SKM-1 treated with dmso at 0.1 percent for 144 hours (cell line): ENCODE results near the gene HTRA1.

Experiments
- DNase-seq: peaks from one replicate; lab custom pipeline; 2025; ENCODE audit not compliant: unreplicated experiment; lab: John Stamatoyannopoulos, UW

Gene HTRA1

DNA sequence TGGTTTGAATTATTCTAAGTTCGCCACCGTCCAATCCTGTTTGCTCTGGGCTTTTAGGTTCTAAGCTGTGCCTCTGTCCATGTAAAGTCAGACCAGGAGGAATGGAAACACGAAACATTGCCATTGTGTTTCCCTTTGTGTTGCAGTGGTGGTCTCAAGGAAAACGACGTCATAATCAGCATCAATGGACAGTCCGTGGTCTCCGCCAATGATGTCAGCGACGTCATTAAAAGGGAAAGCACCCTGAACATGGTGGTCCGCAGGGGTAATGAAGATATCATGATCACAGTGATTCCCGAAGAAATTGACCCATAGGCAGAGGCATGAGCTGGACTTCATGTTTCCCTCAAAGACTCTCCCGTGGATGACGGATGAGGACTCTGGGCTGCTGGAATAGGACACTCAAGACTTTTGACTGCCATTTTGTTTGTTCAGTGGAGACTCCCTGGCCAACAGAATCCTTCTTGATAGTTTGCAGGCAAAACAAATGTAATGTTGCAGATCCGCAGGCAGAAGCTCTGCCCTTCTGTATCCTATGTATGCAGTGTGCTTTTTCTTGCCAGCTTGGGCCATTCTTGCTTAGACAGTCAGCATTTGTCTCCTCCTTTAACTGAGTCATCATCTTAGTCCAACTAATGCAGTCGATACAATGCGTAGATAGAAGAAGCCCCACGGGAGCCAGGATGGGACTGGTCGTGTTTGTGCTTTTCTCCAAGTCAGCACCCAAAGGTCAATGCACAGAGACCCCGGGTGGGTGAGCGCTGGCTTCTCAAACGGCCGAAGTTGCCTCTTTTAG, 52.9 kb downstream of the HTRA1 start:
- no peak for DNase-seq

DNA sequence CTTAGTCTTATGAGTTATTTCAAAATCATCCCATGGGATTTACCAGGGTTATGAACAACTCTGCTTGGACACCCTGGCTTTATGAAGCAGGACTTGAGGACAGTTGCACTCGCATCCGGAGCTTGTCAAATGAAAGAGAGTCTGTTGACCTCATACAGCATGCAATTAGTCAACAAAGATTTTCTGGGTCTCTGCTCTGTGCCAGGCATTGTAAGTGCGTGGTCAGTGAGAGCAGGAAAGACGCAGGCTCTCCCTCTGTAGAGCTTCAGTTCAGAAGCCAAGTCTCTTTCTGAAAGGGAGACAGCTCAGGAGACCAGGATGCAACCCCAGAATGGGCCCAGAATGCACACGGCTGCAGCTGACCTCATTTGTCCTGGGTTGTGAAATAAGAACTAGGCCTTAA, 53.7 kb downstream of the HTRA1 start:
- no peak for DNase-seq

DNA sequence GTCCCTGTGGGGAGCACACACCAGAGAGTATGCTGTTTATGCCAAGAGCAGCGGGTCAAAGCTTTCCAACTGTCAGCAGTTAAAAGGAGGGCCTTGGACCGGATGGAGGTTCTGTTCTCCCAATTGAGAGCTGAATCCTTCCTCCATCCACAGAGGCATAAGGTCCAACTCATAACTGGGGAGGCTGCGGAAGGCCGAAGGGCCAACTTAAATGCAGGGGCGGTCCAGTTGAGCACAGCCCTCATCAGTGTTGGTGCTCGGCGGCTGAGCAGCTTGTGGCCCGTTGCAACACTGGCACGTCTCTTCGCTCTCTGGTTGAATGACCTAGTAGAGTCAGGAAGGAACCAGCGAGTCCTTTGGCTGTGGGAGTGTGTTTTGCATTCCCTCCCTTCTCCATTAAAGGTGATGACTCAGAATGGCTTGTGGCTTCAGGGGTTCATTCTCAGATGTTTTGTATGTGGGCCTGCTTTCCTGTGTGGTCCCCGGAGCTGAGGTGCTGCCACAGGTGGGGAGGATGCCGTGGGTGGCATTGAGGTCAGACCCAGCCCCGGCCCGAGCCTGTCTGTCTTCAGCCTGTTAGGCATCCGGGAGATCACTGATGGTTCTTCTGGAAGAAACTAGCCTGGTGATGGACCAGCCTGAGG, 54.4 kb downstream of the HTRA1 start:
- no peak for DNase-seq

DNA sequence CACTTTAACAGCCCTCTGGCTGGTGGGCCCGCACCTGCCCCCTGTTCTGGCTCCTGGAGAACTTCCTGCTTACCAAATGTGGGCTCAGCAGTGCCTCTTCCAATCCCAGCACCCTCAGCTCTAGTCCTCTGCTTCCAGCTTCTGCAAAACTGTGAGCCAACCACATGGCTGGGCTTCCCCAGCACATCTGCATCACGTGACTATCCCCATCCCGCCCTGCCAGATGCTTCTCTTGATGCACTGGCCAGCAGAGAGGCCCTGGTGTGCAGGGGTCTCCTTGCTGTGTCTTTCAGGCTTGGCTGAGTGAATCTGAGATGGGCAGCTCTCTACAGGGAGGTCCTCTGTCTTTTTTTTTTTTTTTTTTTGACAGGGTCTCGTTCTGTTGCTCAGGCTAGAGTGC, 55.4 kb downstream of the HTRA1 start:
- no peak for DNase-seq

DNA sequence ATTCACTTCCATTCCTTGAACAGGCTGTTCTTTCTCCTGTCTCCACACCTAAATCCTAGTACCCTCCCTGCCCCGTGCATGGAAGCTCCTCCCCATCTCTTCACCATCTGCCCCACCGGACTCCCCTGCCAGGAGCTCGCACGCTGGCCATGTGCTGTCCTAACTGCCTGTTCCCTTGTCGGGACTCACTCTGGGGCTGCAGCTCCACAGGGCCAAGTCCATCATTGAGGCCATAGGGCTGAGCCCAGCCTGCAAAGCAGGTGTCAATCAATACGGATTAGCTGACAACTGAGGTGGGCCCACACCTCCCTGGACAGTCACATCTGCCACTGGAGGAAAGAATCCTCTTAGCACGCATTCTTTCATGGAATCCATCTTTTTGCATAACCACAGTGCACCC, 57.8 kb downstream of the HTRA1 start:
- DNase-seq = no peak

DNA sequence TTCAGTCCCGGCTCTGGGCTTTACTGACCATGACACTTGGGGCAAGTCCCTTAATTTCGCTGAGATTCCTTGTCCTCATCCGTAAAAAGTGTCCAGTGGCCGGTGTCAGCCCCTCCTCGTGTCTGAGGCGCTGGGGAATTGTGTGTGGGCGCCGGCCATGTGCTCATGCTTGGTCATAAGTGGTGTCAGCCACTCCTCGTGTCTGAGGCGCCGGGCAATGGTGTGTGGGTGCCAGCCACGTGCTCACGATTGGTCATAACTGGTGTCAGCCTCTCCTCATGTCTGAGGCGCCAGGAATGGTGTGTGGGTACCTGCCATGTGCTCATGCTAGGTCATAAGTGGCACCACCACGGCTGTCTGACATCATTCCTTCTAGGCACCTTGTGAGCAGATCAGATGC, 58.5 kb downstream of the HTRA1 start:
- DNase-seq = no peak

DNA sequence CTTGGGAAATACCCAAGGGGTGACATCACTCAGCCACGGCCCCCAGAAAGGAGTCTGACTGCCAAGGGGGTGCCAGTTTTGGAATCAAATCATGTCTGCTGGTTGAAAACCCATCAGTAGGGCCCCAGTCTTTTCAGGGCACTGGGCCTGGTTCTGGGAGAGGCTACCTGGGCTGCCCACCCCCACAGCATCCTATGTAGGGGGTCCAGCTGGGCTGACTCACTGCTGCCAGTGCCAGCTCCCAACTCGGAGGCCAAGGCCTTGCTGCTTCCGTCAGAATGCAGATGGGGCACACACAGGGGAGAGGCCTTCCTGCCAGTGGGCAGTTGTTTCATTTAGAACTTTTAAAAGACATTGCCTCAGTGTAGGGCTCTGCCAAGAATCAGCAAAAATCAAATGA, 59.7 kb downstream of the HTRA1 start:
- no peak for DNase-seq

DNA sequence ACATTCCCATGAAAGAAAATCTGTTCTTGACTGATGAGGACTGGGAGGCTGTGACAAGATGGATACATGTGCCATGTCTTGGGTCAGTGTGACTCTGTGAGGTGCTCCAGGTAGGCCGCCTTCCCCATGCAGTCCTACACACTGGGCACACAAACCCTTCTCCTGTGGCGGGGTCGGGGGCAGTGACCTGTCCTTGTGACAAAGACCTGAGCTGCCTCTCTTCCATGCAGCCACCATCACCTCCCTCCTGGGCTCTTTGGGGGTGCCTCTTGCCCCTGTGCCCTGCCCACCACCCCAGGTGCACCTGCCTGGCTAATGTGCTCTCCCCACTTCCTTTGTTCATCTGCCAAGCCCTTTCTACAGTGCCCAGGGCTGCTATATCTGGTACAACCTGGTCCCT, 63.5 kb downstream of the HTRA1 start:
- DNase-seq = no peak

DNA sequence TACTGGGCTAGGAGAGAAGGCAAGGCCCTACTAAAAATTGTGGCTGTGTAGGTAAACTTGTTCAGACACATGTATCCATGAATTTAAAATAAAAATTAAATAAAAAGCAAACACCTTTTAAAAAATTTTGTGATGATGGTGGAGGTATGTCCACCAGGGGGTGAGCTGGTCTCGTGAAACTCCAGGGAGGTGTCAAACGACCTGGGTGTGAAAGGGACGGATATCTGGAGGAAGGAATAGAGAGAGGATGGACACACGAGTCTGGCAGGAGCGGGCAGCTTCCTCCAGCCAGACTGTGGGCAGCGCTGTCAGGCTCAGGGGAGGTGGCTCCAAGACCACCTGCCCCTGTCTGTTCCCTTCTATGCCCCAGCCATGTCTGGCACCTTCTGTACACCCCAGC, 64.4 kb downstream of the HTRA1 start:
- DNase-seq = no peak

DNA sequence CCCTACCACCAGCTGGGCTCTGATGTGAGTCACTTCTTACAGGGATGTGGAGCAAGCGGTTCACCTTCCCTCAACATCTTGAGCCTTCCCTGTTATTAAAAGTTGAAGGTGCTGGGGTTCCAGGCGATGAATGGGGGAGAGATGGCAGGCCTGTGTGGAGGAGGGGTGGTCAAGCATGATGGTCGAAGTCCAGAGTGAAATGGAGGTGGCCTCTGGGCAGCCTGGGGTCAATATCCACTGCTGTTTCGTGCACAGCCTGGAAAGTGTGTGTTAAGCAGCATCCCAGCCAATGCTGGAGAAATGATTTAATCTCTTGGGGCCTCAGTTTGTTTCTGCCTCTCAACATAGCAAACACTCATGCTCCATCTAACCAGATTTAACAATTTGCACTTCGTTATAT, 65.5 kb downstream of the HTRA1 start:
- no peak for DNase-seq

DNA sequence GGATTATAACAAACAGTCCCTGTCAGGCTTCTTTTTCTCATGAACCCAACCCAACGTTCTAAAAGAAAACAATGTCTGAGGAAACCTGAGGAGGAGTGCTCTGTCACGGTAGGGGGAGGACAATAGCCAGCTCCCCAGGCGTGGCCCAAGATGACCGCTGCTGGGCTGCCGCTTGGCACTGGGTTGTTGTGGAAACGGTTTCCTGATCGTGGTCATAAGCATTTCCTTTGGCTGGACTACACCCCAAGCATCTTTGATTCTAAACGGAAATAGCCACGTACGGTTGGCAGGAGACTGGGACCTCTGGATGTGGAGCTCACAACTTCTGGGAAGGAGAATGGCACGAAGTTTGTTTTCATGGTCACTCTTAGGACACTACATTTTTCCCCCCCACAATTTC, 68.8 kb downstream of the HTRA1 start:
- no peak for DNase-seq

DNA sequence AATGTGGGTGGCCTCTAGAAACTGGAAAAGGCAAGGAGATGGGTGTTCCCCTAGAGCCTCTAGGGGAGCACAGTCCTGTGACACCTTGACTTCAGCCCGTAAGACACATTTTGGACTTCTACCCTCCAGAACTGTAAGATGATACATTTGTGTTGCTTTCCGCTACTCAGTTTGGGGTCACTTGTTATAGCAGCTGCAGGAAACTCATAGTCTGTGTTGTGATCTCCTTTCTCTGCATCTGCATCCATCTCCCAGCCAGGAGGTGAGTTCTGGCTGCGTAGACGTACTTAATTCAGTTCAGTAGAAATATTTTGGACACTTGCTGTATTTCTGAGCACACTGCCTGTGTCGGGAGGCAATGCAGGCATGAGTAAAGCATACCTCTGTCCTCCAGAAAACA, 69.9 kb downstream of the HTRA1 start:
- no peak for DNase-seq

DNA sequence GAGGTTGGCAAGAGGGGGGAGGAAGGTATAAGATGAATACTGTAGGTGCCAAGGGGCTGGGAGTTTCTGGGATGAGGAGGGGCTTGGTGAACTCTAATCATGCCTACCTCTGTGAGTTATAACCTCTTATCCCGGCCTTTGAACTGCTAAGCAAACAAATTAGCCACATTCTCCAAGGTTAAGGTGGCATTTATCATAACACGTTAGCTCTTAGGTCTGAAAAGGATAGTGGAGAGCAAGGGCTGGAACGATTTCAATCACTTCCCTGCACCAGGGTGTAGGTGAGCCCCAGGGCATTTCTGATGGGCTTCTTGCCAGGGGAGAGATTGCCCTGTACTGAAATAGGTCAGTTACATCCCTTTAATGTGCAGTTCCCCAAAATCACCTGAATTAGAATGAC, 70.6 kb downstream of the HTRA1 start:
- no peak for DNase-seq

DNA sequence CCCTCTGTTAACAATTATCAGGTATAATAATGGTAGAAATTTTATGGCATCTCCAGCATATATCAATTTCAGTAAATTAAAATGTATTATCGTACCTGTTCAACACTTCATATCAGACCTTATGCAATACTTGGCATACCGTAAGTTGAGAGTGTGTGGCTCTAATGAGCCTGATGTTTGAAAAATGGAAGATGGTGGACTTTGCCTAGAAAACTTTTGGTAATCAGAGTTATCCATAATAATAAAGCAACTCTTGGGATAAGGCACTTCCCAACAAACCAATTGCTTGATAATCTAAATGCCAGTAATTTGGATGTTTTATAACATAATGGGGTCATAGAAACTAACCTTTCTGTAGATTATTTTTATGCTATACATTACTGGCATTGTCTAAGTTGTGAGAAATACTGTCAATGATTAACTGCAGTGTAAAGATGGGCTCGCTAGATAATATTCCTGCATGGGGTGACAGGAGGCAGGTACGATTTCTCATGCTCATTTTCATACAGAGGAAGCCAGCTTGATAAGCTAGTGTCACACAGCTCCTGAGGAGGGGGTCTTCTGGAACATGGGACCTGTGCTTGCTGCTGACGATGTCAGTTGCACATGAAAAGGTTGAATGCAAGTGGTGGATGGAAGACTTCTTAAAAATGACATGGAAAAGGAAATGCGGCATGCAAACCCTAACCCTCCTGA, 71.4 kb downstream of the HTRA1 start:
- DNase-seq = no peak

DNA sequence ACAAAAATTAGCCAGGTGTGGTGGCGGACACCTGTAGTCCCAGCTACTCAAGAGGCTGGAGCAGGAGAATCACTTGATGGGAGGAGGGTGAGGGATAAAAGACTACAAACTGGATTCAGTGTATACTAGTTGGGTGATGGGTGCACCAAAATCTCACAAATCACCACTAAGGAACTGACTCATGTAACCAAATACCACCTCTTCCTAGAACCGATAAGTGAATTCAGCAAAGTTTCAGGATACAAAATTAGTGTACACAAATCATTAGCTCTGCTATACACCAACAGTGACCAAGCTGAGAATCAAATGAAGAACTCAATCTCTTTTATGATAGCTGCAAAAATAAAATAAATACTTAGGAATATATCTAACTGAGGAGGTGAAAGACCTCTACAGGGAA, 76.2 kb downstream of the HTRA1 start:
- DNase-seq = no peak

DNA sequence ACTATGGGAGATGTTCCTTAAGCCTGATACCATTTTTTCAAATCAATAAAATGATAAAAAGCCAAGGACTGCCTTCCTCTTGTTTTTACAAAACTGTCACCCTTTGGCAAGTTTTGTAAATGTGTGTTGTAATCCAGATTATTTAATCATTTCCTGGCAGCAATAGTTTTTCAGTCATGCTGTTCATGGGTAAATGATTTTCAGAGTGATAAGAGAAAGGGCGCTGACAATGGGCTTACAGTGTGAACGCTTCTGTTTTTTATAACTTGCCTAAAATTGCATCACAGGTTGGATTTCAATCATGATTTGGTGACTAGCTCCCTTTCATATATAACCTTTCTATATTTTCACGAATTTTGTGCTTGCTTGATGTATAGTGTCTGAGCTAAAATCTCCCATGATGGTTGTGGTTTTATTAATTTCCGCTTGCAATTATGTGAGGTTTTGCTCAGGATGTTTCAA, 80.2 kb downstream of the HTRA1 start:
- DNase-seq = no peak

DNA sequence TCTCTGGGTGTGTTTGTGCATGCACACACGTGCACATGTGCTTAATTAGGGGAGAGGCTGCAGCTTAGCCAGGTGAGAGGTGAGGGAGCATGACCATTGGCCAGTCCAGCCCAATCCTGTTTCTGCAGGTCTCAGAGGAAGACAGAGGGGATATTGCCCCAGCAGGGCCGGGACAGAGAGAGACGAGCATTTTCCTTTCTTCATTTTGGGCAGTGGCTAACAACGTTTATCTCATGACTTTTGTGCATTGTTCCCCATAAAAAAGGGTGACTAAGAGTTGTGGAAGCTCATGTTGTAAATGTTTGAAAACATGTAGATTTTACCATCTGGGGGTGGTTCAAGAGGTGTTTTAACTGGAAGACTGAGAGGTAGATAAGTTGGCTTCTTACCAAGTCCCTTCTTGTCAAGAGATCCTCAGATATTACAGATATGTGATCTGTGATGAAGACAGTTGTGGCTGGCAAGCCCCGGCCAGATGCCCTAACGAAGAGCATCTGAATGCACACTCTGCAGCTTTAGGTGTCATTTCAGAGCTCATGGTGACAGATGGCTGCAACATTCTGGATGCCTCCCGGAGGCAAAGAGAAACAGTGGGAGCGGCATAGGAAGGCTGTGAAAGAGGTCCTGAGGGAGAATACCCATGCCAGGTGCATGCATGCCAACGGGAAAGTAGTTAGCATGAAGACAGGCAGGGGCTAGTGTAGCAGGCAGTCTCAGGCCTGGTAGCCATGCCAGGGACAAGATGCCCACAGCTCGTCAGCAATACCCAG, 82.5 kb downstream of the HTRA1 start:
- DNase-seq = no peak

DNA sequence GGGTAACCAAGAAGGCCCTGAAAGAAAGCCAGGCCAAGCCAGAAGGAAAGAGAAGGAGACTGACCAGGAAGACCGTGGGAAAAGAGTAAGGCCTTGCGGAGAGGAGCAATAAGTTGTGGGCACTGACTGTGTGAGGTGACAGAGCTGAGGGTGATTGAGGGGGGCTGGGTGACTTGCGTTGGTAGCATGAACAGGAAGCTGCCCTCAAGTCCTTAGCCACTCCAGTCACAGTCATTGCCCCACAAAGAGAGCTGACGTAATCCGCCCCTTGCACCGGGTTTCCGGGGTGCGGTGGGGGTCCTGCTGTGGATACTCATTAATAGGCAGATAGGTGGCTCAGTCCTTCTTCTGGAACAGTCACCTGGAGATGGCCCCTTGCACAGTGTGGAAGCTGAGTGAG, 83.1 kb downstream of the HTRA1 start:
- no peak for DNase-seq

DNA sequence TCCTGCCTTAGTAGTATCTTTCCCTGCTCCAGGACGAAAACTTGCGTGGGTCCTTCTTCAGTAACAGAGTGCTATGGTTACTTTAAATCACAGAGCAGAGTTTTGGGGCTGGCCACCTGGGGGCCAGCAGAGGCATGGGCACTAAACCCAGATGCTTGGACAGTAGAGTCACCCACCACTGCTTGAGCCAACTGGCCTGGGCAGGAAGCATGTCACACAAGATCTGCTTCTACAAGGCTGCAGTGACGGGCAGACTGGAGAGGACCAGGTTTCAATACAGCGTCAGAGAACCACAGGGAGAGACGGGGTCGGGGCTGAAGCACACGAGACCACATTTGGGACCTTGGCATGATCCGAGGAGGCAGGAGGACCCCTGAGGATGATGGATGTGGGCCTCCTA, 84.9 kb downstream of the HTRA1 start:
- no peak for DNase-seq

DNA sequence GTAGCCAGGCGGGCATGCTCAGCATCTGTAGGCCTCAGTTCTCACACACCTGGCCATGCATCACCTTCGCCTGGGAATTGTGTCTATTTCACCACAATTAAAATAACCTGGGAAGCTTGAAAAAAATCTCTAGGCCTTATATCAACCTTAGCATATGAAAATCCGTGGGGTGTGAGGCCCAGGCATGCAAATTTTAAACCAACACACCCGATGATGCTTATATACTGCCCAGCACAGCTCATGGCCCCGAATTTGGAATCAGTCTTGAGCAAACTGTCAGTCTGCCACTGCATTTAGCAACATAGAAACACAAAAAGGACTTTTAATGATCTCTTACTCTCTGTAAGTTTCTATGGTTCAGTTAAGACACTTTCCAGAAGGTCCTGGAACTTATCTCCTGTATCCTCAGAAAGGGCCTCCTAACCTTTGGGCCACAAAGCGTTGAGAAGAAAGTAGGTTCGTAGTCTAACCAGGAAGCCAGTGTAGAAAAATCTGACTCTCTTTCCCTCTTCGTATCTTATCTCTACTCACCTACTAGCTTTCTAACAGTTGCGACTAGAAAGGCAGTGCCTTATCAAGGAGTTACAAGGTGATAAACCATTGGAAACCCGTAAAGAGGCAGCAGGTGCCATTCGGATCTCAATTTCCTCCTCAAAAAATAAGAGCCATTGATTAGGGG, 87.2 kb downstream of the HTRA1 start:
- no peak for DNase-seq

DNA sequence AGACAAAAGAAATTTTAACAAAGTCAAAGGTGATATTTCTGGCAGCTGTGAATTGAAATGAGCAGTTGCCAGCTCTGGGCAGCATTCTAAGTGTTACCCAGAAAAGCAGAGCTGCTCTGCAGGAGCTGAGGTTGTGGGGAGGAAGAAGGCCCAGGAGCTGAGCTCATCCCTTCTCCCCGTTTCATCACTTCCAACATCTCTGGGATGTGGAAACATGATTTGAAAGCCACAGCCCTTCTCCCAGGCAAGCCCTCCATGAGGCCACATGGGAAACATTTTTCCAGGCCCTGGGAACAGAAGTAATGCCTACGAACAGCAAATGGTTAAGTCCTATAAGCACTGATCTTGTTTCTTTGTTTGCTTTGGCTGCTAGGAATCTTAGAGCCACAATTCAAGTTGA, 88.3 kb downstream of the HTRA1 start:
- no peak for DNase-seq
